K562 (cell line): ENCODE data around the gene EPN2. TPM values are rescaled to one million over a fixed set of nuclear protein-coding genes. Genes with fewer than 3 reads are reported as not detected.

ENCODE experiments used
- ATAC-seq: fragments of 200-7000 bp; cut with Tn5 transposase; 3 replicates; pipeline ENCODE4 v1.9.1; 2020; ENCODE audit warnings: moderate library complexity
- BruUV-seq: library from RNA; stranded (reverse); fragments of 400-500 nt; replicated peaks from 2 replicates; lab custom pipeline; 2021; lab: Mats Ljungman, UMichigan
- CTCF ChIA-PET: fragments of 300-600 bp; formaldehyde crosslinking; extraction: SDS; loops from one replicate; lab custom pipeline; 2021; ENCODE audit warnings: low intra/inter-chr PET ratio; lab: Yijun Ruan, JAX
- POLR2A ChIA-PET: fragments of 300-600, 350-650 bp; sonication (Branson Sonifier 250); formaldehyde crosslinking; extraction: SDS; loops from one replicate; lab custom pipeline; 2021; ENCODE audit warnings: antibody characterized with exemption, inconsistent platforms; lab: Yijun Ruan, JAX
- DNase-seq, 4 experiments: peaks; one replicate each; pipeline versions ENCODE4 v3.0.0 to v3.0.0-alpha.2; 2011 to 2018; ENCODE audit warnings: low spot score in 3 of 4, mixed read lengths in 3 of 4; ENCODE audit errors: extremely low read depth in 1 of 4
- FAIRE-seq: peaks from 2 replicates; lab custom pipeline; 2011; peaks lifted over from hg19 to GRCh38; lab: Jason Lieb, UNC
- H2AFZ ChIP-seq: 2 replicates; pipeline ENCODE4 v1.6.0; 2011; ENCODE audit warnings: low read depth, low read length, control low read depth, inconsistent platforms
- H3K27ac ChIP-seq: fragments of 200-600 bp; 3 replicates; pipeline ENCODE4 v1.8.0; 2011; ENCODE audit warnings: low read depth, mild to moderate bottlenecking, control low read depth, inconsistent platforms, low read length, moderate library complexity, mixed read lengths; ENCODE audit errors: extremely low read depth
- H3K27me3 ChIP-seq, 2 experiments: fragments of 300-600 bp in 1 of 2; 2 replicates in 1 of 2; 3 replicates in 1 of 2; pipeline versions ENCODE4 v1.6.0 to v1.8.0; 2011; ENCODE audit warnings: inconsistent platforms in 2 of 2, low read length in 2 of 2, mild to moderate bottlenecking in 1 of 2, mixed read lengths in 1 of 2, moderate library complexity in 1 of 2; ENCODE audit not compliant: control insufficient read depth in 2 of 2, insufficient read depth in 2 of 2
- H3K36me3 ChIP-seq: fragments of 300-600 bp; 3 replicates; pipeline ENCODE4 v1.8.0; 2011; ENCODE audit warnings: mild to moderate bottlenecking, low read length, inconsistent platforms; ENCODE audit not compliant: control insufficient read depth, insufficient read depth
- H3K4me1 ChIP-seq, 2 experiments: fragments of 200-600 bp in 1 of 2; replicated peaks in 1 of 2; 2 replicates in 1 of 2; 3 replicates in 1 of 2; pipeline versions ENCODE4 v1.5.1 to v1.8.0; 2011; ENCODE audit warnings: inconsistent platforms in 2 of 2, low read length in 2 of 2, mild to moderate bottlenecking in 1 of 2, mixed read lengths in 1 of 2, moderate library complexity in 1 of 2; ENCODE audit not compliant: control insufficient read depth in 2 of 2, insufficient read depth in 2 of 2
- H3K4me2 ChIP-seq: 2 replicates; pipeline ENCODE4 v1.6.1; 2011; ENCODE audit warnings: low read length, control low read depth, inconsistent platforms, mixed read lengths; ENCODE audit not compliant: insufficient read depth
- H3K4me3 ChIP-seq: fragments of 200-600 bp; sonication (generic), shearing (Covaris generic); 2 replicates; pipeline ENCODE4 v1.5.1; 2016; ENCODE audit warnings: control low read depth, inconsistent platforms
- H3K79me2 ChIP-seq: fragments of 200-600 bp; 3 replicates; pipeline ENCODE4 v1.8.0; 2011; ENCODE audit warnings: low read length, inconsistent platforms; ENCODE audit not compliant: control insufficient read depth, insufficient read depth
- H3K9ac ChIP-seq, 2 experiments: 2 replicates each; pipeline versions ENCODE4 v1.6.0 to v1.6.1; 2011; ENCODE audit warnings: low read depth in 2 of 2, low read length in 2 of 2, control low read depth in 1 of 2, inconsistent platforms in 1 of 2, mild to moderate bottlenecking in 1 of 2, mixed read lengths in 1 of 2; ENCODE audit not compliant: insufficient read depth in 1 of 2
- H3K9me1 ChIP-seq: one replicate; pipeline ENCODE4 v1.6.0; 2011; ENCODE audit warnings: inconsistent platforms, mild to moderate bottlenecking, low read length, moderate library complexity; ENCODE audit not compliant: control insufficient read depth, insufficient read depth
- H3K9me3 ChIP-seq: replicated peaks from 2 replicates; pipeline ENCODE4 v1.5.1; 2011; ENCODE audit warnings: low read depth, low read length, inconsistent platforms; ENCODE audit not compliant: control insufficient read depth, insufficient read depth
- H4K20me1 ChIP-seq: replicated peaks from 2 replicates; pipeline ENCODE4 v1.6.1; 2011; ENCODE audit warnings: low read length, inconsistent platforms, mixed read lengths; ENCODE audit not compliant: control insufficient read depth, insufficient read depth
- ATF7 ChIP-seq: fragments of 450-650 bp; IDR thresholded peaks from 2 replicates; pipeline ENCODE4 v1.7.1; 2014; ENCODE audit warnings: mild to moderate bottlenecking, moderate library complexity
- BCOR ChIP-seq: fragments of 450-650 bp; IDR thresholded peaks from 2 replicates; pipeline ENCODE4 v1.6.1; 2016
- HNRNPL ChIP-seq: fragments of 200-400 bp; formaldehyde crosslinking; IDR thresholded peaks from 2 replicates; pipeline ENCODE4 v1.6.1; 2017; ENCODE audit warnings: low read depth, mild to moderate bottlenecking, low read length
- HOXB6 ChIP-seq: fragments of 250-450 bp; sonication (Bioruptor Pico); IDR thresholded peaks from 2 replicates; pipeline ENCODE4 v1.5.1; 2022; ENCODE audit warnings: mild to moderate bottlenecking, borderline replicate concordance
- KLF6 ChIP-seq: fragments of 250-450 bp; sonication (Bioruptor Pico); IDR thresholded peaks from 2 replicates; pipeline ENCODE4 v1.4.0; 2020; ENCODE audit warnings: mild to moderate bottlenecking, moderate library complexity, borderline replicate concordance
- L3MBTL2 ChIP-seq: fragments of 450-650 bp; IDR thresholded peaks from 2 replicates; pipeline ENCODE4 v1.6.1; 2016; ENCODE audit warnings: mild to moderate bottlenecking, moderate library complexity
- MBD2 ChIP-seq: sonication (generic); IDR thresholded peaks from 2 replicates; pipeline ENCODE4 v1.6.1; 2016; ENCODE audit warnings: low read depth, borderline replicate concordance
- MTA3 ChIP-seq: fragments of 450-650 bp; formaldehyde crosslinking; IDR thresholded peaks from 2 replicates; pipeline ENCODE4 v1.6.1; 2017; ENCODE audit warnings: mild to moderate bottlenecking, borderline replicate concordance
- NCOA6 ChIP-seq: fragments of 450-650 bp; IDR thresholded peaks from 2 replicates; pipeline ENCODE4 v1.6.1; 2017; ENCODE audit warnings: mild to moderate bottlenecking
- PPARD ChIP-seq: fragments of 250-450 bp; sonication (Bioruptor Pico); IDR thresholded peaks from 2 replicates; pipeline ENCODE4 v1.8.0; 2022; ENCODE audit warnings: inconsistent platforms, mild to moderate bottlenecking, moderate library complexity
- PRPF4 ChIP-seq: fragments of 200-400 bp; formaldehyde crosslinking; IDR thresholded peaks from one replicate; pipeline ENCODE4 v1.6.1; 2017; ENCODE audit warnings: low read length, low read depth, mild to moderate bottlenecking; ENCODE audit not compliant: insufficient read depth, poor library complexity, severe bottlenecking
- SAFB ChIP-seq: fragments of 200-400 bp; formaldehyde crosslinking; IDR thresholded peaks from 2 replicates; pipeline ENCODE4 v1.6.1; 2017; ENCODE audit warnings: low read depth, low read length, borderline replicate concordance
- SMARCA5 ChIP-seq: fragments of 450-650 bp; IDR thresholded peaks from 2 replicates; pipeline ENCODE4 v1.6.1; 2016
- TCF7L2 ChIP-seq: fragments of 150-350 bp; IDR thresholded peaks from 2 replicates; pipeline ENCODE4 v1.6.1; 2016; ENCODE audit warnings: low read depth, mild to moderate bottlenecking, low read length, moderate library complexity
- WGBS: fragments of 100-300 bp; shearing (Covaris generic); methylation state at CpG from one replicate; pipeline ENCODE4 v1.1.6; 2016; ENCODE audit warnings: low coverage, mixed read lengths; ENCODE audit not compliant: insufficient coverage; ENCODE audit errors: missing lambda C conversion rate; 5-methylcytosine and 5-hydroxymethylcytosine counted together
- in situ Hi-C: fragments of 300-500 bp; cut with MboI; formaldehyde crosslinking; loops from 4 replicates; pipeline ENCODE4 v1.15.0; 2018; ENCODE audit warnings: inconsistent platforms, mixed read lengths
- intact Hi-C: fragments of 100-400 bp; cut with micrococcal nuclease; formaldehyde crosslinking; loops from 2 replicates; pipeline ENCODE4 v1.14.2; 2022
- polyA plus RNA-seq, 8 experiments: library from polyadenylated mRNA; depleted of rRNA in 4 of 8; stranded (reverse) in 5 of 8; unstranded in 3 of 8; fragments of >200 nt; fragmentation: Nextera tagmentation in 2 of 8; fragmentation: Illumina TruSeq in 1 of 8; extraction: Ambion mirVana in 2 of 8; extraction: Trizol in 1 of 8; gene quantifications; 2 replicates each; pipeline versions ENCODE4 v1.2.1 to v1.2.3, GENCODE V29; 2011 to 2014; ENCODE audit warnings: inconsistent platforms in 1 of 8, missing spikeins in 1 of 8
- total RNA-seq, 7 experiments: library from RNA; depleted of rRNA in 6 of 7; stranded (reverse); fragments of >200 nt in 6 of 7; fragmentation: Illumina TruSeq in 2 of 7; extraction: Trizol in 2 of 7; gene quantifications; 2 replicates each; pipeline versions ENCODE4 v1.2.1 to v1.2.3, GENCODE V29; 2011 to 2021; ENCODE audit warnings: low replicate concordance in 1 of 7
- TF ChIP-seq, protein P1 (sequence below): fragments of 450-650 bp; IDR thresholded peaks from 2 replicates; pipeline ENCODE4 v1.6.1; 2018; ENCODE audit not compliant: partially characterized antibody
- TF ChIP-seq, protein P2 (sequence below): fragments of 450-650 bp; formaldehyde crosslinking; IDR thresholded peaks from 2 replicates; pipeline ENCODE4 v1.4.0; 2022; ENCODE audit warnings: mild to moderate bottlenecking, moderate library complexity
- TF ChIP-seq, protein P3 (sequence below): IDR thresholded peaks from 2 replicates; pipeline ENCODE4 v1.6.1; 2011; ENCODE audit not compliant: insufficient read length; ENCODE audit errors: extremely low read depth

Gene EPN2
- total and polyA plus RNA-seq, 9 of the 15 experiments (the other 6 are each of a cell fraction or from before 2014, with no cell fraction given) = 1.0 to 12.9 (median 8.9) TPM

DNA sequence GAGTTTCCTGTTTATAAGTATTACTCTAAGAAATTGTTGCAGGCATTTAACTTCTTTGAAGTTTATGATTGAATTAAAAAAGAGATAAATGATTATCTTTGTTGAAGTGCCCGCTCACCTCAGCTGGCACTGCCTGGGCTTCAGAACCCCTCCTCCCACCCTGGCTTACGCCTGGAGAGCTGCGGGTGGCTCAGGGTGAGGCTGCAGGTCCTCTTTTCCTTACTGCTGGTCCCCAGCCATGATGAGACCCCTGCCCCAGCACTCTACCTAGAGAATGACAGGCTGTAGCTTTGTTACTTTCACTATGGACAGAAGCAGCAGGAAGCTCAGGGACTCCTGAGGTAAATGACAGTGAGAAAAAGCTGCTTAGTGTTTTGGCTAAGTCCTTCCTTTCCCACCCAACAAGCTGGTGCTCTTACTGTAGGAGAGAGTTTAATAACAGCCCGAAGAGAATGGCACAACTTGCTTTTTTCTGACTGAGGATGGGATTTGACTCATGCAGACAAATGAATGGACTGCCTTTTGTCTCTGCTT lies 62.1 kb downstream of the EPN2 start:
- TF ChIP-seq, protein P1, sequence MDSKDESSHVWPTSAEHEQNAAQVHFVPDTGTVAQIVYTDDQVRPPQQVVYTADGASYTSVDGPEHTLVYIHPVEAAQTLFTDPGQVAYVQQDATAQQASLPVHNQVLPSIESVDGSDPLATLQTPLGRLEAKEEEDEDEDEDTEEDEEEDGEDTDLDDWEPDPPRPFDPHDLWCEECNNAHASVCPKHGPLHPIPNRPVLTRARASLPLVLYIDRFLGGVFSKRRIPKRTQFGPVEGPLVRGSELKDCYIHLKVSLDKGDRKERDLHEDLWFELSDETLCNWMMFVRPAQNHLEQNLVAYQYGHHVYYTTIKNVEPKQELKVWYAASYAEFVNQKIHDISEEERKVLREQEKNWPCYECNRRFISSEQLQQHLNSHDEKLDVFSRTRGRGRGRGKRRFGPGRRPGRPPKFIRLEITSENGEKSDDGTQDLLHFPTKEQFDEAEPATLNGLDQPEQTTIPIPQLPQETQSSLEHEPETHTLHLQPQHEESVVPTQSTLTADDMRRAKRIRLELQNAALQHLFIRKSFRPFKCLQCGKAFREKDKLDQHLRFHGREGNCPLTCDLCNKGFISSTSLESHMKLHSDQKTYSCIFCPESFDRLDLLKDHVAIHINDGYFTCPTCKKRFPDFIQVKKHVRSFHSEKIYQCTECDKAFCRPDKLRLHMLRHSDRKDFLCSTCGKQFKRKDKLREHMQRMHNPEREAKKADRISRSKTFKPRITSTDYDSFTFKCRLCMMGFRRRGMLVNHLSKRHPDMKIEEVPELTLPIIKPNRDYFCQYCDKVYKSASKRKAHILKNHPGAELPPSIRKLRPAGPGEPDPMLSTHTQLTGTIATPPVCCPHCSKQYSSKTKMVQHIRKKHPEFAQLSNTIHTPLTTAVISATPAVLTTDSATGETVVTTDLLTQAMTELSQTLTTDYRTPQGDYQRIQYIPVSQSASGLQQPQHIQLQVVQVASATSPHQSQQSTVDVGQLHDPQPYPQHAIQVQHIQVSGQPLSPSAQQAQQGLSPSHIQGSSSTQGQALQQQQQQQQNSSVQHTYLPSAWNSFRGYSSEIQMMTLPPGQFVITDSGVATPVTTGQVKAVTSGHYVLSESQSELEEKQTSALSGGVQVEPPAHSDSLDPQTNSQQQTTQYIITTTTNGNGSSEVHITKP = no peak
- no peak for TF ChIP-seq PPARD (CRISPR knock-in tag)
- TF ChIP-seq MTA3 = no peak
- no peak for TF ChIP-seq HOXB6 (CRISPR knock-in tag)
- no peak for TF ChIP-seq MBD2
- TF ChIP-seq HNRNPL = no peak
- TF ChIP-seq PRPF4 = no peak
- TF ChIP-seq SAFB = no peak
- no peak for TF ChIP-seq L3MBTL2
- TF ChIP-seq BCOR = no peak
- no peak for TF ChIP-seq KLF6 (CRISPR knock-in tag)
- no peak for TF ChIP-seq NCOA6
- TF ChIP-seq, protein P2, sequence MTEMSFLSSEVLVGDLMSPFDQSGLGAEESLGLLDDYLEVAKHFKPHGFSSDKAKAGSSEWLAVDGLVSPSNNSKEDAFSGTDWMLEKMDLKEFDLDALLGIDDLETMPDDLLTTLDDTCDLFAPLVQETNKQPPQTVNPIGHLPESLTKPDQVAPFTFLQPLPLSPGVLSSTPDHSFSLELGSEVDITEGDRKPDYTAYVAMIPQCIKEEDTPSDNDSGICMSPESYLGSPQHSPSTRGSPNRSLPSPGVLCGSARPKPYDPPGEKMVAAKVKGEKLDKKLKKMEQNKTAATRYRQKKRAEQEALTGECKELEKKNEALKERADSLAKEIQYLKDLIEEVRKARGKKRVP (CRISPR knock-in tag) = no peak
- no peak for TF ChIP-seq TCF7L2
- TF ChIP-seq ATF7 = no peak
- TF ChIP-seq SMARCA5 = no peak
- TF ChIP-seq, protein P3, sequence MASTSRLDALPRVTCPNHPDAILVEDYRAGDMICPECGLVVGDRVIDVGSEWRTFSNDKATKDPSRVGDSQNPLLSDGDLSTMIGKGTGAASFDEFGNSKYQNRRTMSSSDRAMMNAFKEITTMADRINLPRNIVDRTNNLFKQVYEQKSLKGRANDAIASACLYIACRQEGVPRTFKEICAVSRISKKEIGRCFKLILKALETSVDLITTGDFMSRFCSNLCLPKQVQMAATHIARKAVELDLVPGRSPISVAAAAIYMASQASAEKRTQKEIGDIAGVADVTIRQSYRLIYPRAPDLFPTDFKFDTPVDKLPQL = no peak
- Histone ChIP-seq H3K9me3 (no peaks in the 10 kb centered on the region), H3K27ac (no peak overlapping the region), H3K27me3 (no peaks in the 10 kb centered on the region), H3K4me2 (no peak overlapping the region), H3K79me2 (peaks cover 1% of the 10 kb centered on the region; the same call in 1 of the 3 replicates), H3K4me1 (peaks cover 10 to 12% of the 10 kb centered on the region in 2 experiments; a peak in 4 of 5 replicates), H2AFZ (no peak overlapping the region), H3K9ac (no peak overlapping the region), H3K4me3 (no peak overlapping the region), H3K9me1 (peaks cover 2% of the 10 kb centered on the region), H4K20me1 (no peaks in the 10 kb centered on the region), H3K36me3 (no peaks in the 10 kb centered on the region)
- ChIA-PET CTCF (no interaction called here), POLR2A (no interaction called here)
- 73% methylated on average over 3 of the region's 4 CpGs for WGBS
- intact Hi-C loops = no loop called here
- BruUV-seq = no TSS peak
- ATAC-seq = no peak
- no peak for FAIRE-seq
- no peak for DNase-seq
- in situ Hi-C loops = no loop called here
